Fibroblast of lung (primary cell): ENCODE results near the gene ARID3A. TPM values are rescaled to one million over a fixed set of nuclear protein-coding genes. Genes with fewer than 3 reads are reported as not detected.

ENCODE experiments used
- DNase-seq, 2 donors: peaks; one replicate each; pipeline versions ENCODE4 v3.0.0 to v3.0.0-alpha.2; 2010; ENCODE audit warnings: low read depth in 2 of 2
- H2AFZ ChIP-seq: 2 replicates; pipeline ENCODE4 v1.5.1; 2012; ENCODE audit warnings: low read length, control low read depth, inconsistent platforms
- H3K27ac ChIP-seq: 2 replicates; pipeline ENCODE4 v1.5.1; 2011; ENCODE audit warnings: low read length, control low read depth; ENCODE audit not compliant: insufficient read depth
- H3K27me3 ChIP-seq: 2 replicates; pipeline ENCODE4 v1.5.1; 2011; ENCODE audit warnings: mild to moderate bottlenecking, low read length; ENCODE audit not compliant: control insufficient read depth, insufficient read depth
- H3K36me3 ChIP-seq: 2 replicates; pipeline ENCODE4 v1.5.1; 2011; ENCODE audit warnings: low read length; ENCODE audit not compliant: control insufficient read depth, insufficient read depth
- H3K4me1 ChIP-seq: 2 replicates; pipeline ENCODE4 v1.5.1; 2011; ENCODE audit warnings: low read length; ENCODE audit not compliant: control insufficient read depth, insufficient read depth; ENCODE audit errors: extremely low read depth
- H3K4me2 ChIP-seq: 2 replicates; pipeline ENCODE4 v1.5.1; 2011; ENCODE audit warnings: low read length, control low read depth; ENCODE audit not compliant: insufficient read depth; ENCODE audit errors: extremely low read depth
- H3K4me3 ChIP-seq, 4 experiments: fragments of 200-600 bp in 1 of 4; sonication (generic) in 1 of 4; replicated peaks in 1 of 4; 2 replicates each; pipeline ENCODE4 v1.5.1; 2011 to 2016; ENCODE audit warnings: low read length in 4 of 4, low read depth in 3 of 4, mild to moderate bottlenecking in 3 of 4, control low read depth in 2 of 4, inconsistent platforms in 1 of 4, mixed read lengths in 1 of 4; ENCODE audit not compliant: insufficient read depth in 1 of 4; ENCODE audit errors: control extremely low read depth in 1 of 4
- H3K79me2 ChIP-seq: 2 replicates; pipeline ENCODE4 v1.5.1; 2012; ENCODE audit warnings: mild to moderate bottlenecking, low read length, inconsistent platforms; ENCODE audit not compliant: control insufficient read depth, insufficient read depth
- H3K9ac ChIP-seq: 2 replicates; pipeline ENCODE4 v1.5.1; 2011; ENCODE audit warnings: mild to moderate bottlenecking, low read length, control low read depth; ENCODE audit not compliant: insufficient read depth
- H3K9me3 ChIP-seq: 2 replicates; pipeline ENCODE4 v1.5.1; 2012; ENCODE audit warnings: low read depth, low read length; ENCODE audit not compliant: control insufficient read depth, insufficient read depth
- H4K20me1 ChIP-seq: 2 replicates; pipeline ENCODE4 v1.5.1; 2011; ENCODE audit warnings: low read length; ENCODE audit not compliant: control insufficient read depth, insufficient read depth; ENCODE audit errors: extremely low read depth
- EZH2 ChIP-seq: IDR thresholded peaks from 2 replicates; pipeline ENCODE4 v1.5.1; 2012; ENCODE audit warnings: low read length, control low read depth, mild to moderate bottlenecking; ENCODE audit errors: missing control alignments
- polyA plus RNA-seq, 2 donors: library from polyadenylated mRNA; depleted of rRNA in 1 of 2; stranded (reverse) in 1 of 2; unstranded in 1 of 2; fragments of >200 nt; gene quantifications; 2 replicates each; pipeline ENCODE4 v1.2.1, GENCODE V29; 2011 to 2012; ENCODE audit warnings: missing spikeins in 1 of 2
- total RNA-seq: library from RNA; depleted of rRNA; stranded (reverse); fragments of >200 nt; gene quantifications from 2 replicates; pipeline ENCODE4 v1.2.1, GENCODE V29; 2014
- TF ChIP-seq, protein P1 (sequence below), 2 donors: IDR thresholded peaks in 1 of 2; conservative IDR thresholded peaks in 1 of 2; 1 replicate in 1 of 2; 2 replicates in 1 of 2; pipeline ENCODE4 v1.5.1; 2011 to 2012; ENCODE audit warnings: low read length in 2 of 2, control low read depth in 1 of 2, inconsistent platforms in 1 of 2, low read depth in 1 of 2, mild to moderate bottlenecking in 1 of 2

Gene ARID3A
- total and polyA plus RNA-seq, 2 donors (not counting 1 experiment from before 2014, with no cell fraction given) = 6.4 to 14.9 TPM

DNA sequence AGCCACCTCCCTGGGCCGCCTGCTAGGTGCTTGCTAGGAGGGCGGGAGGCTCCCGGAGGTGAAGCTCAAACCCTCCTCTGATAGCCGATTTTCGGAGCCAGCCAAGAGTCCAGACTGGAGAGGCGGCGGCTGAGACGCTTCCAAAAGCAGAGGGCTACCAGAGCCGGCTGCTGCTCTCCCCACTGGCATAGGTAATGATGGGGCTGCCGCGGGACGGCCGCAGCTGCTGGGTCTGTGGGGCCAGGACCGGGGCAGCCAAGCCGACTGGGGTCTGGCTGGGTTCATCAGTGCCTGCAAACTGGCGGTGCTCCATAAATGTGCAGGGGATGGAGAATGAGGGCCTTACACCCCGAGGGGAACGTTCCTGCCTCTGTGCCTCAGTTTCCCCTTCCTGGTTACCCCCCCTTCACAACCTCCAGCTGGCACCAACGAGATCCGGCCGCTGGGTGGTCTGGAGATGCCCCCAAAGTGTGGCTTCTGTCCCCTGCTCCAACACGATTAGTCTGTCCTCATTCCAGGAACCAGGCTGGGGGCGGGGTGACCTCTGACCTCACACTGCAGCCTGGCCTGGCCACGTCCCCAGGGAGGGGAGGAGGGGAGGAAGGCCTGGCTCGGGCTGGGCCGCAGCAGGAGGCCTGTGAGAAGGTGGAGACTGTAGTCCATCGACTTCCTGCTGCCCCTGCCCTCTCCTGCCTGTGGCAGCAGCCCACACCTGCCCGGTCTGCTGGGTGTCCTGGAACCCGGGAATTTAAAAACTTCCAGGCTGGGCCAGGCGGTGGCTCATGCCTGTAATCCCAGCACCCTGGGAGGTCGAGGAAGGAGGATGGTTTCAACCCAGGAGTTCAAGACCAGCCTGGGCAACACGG is 54.5 kb downstream of the ARID3A start:
- no peak for DNase-seq
- no peak overlapping the region for H3K27ac ChIP-seq
- peak overlapping the region; percentile 15 for H3K4me2 ChIP-seq
- H3K36me3 ChIP-seq = no peaks in the 10 kb centered on the region
- H3K79me2 ChIP-seq = peaks cover 7% of the 10 kb centered on the region
- H3K27me3 ChIP-seq = no peaks in the 10 kb centered on the region
- peaks cover 16% of the 10 kb centered on the region for H3K4me1 ChIP-seq
- TF ChIP-seq EZH2 = no peak
- TF ChIP-seq, protein P1, sequence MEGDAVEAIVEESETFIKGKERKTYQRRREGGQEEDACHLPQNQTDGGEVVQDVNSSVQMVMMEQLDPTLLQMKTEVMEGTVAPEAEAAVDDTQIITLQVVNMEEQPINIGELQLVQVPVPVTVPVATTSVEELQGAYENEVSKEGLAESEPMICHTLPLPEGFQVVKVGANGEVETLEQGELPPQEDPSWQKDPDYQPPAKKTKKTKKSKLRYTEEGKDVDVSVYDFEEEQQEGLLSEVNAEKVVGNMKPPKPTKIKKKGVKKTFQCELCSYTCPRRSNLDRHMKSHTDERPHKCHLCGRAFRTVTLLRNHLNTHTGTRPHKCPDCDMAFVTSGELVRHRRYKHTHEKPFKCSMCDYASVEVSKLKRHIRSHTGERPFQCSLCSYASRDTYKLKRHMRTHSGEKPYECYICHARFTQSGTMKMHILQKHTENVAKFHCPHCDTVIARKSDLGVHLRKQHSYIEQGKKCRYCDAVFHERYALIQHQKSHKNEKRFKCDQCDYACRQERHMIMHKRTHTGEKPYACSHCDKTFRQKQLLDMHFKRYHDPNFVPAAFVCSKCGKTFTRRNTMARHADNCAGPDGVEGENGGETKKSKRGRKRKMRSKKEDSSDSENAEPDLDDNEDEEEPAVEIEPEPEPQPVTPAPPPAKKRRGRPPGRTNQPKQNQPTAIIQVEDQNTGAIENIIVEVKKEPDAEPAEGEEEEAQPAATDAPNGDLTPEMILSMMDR (conservative IDR thresholded peaks at IDR 0.05 in 1 of 2, IDR thresholded peaks at IDR 0.05 in 1 of 2; ENCODE audit: low read depth in 1 of 2, low read length in 2 of 2) = no peak
- no peaks in the 10 kb centered on the region for H4K20me1 ChIP-seq
- H3K9me3 ChIP-seq = no peaks in the 10 kb centered on the region
- H2AFZ ChIP-seq = no peak overlapping the region
- no peak overlapping the region for H3K4me3 ChIP-seq
- peak overlapping the region; percentile 8 for H3K9ac ChIP-seq

DNA sequence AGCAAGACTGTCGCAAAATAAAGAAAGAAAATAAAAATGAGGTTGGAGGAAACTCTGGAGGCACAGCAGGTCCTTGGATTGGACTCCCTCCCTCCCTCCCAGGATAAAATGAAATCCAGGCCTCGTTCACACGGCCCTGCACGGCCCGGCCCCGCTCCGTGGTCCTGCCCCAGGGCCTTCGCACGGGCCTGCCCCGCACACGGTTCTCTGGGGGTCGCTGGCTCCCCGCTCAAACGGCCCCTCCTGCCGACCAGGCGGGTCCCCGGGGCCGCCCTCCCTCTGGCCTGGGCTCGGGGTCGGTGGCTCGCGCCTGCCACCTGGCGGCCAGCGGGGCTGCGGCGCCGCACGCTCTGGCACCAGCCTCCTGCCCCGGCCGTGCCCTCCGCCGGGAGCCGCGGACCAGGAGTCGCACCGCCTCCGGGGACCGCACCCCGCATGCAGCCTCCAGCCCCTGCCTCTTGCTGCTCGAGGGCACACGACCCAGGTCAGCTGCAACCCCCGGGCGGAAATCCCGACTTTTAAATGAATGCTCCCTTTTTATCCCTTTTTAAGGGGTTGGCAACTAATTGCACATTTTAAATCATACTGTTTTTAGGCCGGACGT is 56.8 kb downstream of the ARID3A start:
- Histone ChIP-seq H3K36me3 (peaks cover 3% of the 10 kb centered on the region), H3K9me3 (no peaks in the 10 kb centered on the region), H4K20me1 (no peaks in the 10 kb centered on the region), H3K4me2 (peak overlapping the region; percentile 71), H3K27ac (no peak overlapping the region), H2AFZ (no peak overlapping the region), H3K27me3 (no peaks in the 10 kb centered on the region), H3K4me3 (peak overlapping the region in 1 of 4 experiments; percentile 52), H3K4me1 (peaks cover 16% of the 10 kb centered on the region), H3K9ac (no peak overlapping the region), H3K79me2 (peaks cover 10% of the 10 kb centered on the region)
- peak; percentile 29 to 42 for DNase-seq
- TF ChIP-seq, protein P1 (conservative IDR thresholded peaks at IDR 0.05 in 1 of 2, IDR thresholded peaks at IDR 0.05 in 1 of 2; ENCODE audit: low read depth in 1 of 2, low read length in 2 of 2) = peak; percentile 21 to 69
- no peak for TF ChIP-seq EZH2

DNA sequence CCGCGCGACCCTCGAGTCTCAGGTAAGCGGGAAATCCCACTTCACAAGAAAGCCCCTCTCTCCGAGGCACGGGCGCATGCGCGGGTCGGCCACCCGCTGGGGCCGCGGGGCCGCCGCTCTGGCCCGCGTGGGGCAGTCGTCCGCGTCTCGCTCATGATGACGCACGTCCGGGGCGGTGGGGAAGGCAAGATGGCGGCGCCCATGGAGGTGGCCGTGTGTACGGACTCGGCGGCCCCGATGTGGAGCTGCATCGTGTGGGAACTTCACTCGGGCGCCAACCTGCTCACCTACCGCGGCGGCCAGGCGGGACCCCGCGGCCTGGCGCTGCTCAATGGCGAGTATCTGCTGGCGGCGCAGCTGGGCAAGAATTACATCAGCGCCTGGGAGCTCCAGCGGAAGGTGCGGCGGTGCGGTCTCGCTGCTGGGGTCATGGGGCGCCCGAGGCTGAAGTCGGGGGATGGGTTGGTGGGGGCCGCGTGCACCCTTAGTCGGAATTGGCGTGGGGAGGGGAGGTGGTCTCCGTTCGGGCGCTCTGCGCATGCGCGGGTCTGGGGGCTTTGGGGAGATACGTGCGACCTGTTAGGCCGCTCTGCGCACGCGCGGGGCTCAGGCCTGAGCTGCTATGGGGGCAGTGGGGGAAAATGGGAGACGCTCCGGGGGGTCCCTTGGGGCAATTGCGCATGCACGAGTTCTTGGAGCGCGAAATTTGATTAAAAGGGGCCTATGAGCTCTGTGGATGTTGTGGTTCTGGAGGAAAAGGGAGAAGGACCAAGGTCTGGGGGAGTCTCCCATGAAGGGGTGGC is 58.5 kb downstream of the ARID3A start, which contains the start of gene WDR18:
Gene WDR18 (plus strand): TSS at position 181 of the 803 bp plus-strand sequence. CDS start 9 bp downstream, at position 190.
- Histone ChIP-seq H3K4me3 (peak within 1 kb of the TSS; percentile 64 to 99 (median 94)), H3K4me1 (peaks cover 16% of the 10 kb centered on the region), H3K4me2 (peak within 1 kb of the TSS; percentile 87), H4K20me1 (no peaks in the 10 kb centered on the region), H3K9ac (peak within 1 kb of the TSS; percentile 96), H3K27ac (peak within 1 kb of the TSS; percentile 80), H3K79me2 (peaks cover 10% of the 10 kb centered on the region), H3K27me3 (no peaks in the 10 kb centered on the region), H3K36me3 (peaks cover 6% of the 10 kb centered on the region), H2AFZ (peak within 1 kb of the TSS; percentile 75), H3K9me3 (no peaks in the 10 kb centered on the region)
- DNase-seq = peak; percentile 80 to 83
- TF ChIP-seq EZH2 = no peak
- TF ChIP-seq, protein P1 (conservative IDR thresholded peaks at IDR 0.05 in 1 of 2, IDR thresholded peaks at IDR 0.05 in 1 of 2; ENCODE audit: low read depth in 1 of 2, low read length in 2 of 2) = no peak
